K562 (cell line): ENCODE data around the gene RBM19. TPM values are rescaled to one million over a fixed set of nuclear protein-coding genes. Genes with fewer than 3 reads are reported as not detected.

Experiments
- NR1H2 ChIP-seq: sonication (generic); formaldehyde crosslinking; IDR thresholded peaks from 2 replicates; pipeline ENCODE4 v1.4.0; 2020; ENCODE audit warnings: mild to moderate bottlenecking, missing genetic modification reagents
- NR3C1 ChIP-seq: sonication (generic); formaldehyde crosslinking; IDR thresholded peaks from 2 replicates; pipeline ENCODE4 v1.8.1; 2022; ENCODE audit warnings: missing genetic modification reagents
- PML ChIP-seq: IDR thresholded peaks from 2 replicates; pipeline ENCODE4 v1.6.1; 2012; ENCODE audit warnings: low read length, inconsistent platforms
- POLR2AphosphoS2 ChIP-seq: IDR thresholded peaks from 2 replicates; pipeline ENCODE4 v1.6.1; 2012; ENCODE audit warnings: low read length, improper control_type of control experiment
- TAL1 ChIP-seq: fragments of 450-650 bp; IDR thresholded peaks from 2 replicates; pipeline ENCODE4 v1.6.1; 2016; ENCODE audit warnings: mild to moderate bottlenecking
- TRIM28 ChIP-seq: fragments of 450-650 bp; IDR thresholded peaks from 2 replicates; pipeline ENCODE4 v1.6.1; 2017
- ZFP36 ChIP-seq: fragments of 150-350 bp; IDR thresholded peaks from 2 replicates; pipeline ENCODE4 v1.6.1; 2018; ENCODE audit warnings: low read length, low read depth; ENCODE audit not compliant: partially characterized antibody
- ZNF184 ChIP-seq: sonication (generic); formaldehyde crosslinking; IDR thresholded peaks from 2 replicates; pipeline ENCODE4 v1.5.0; 2020; ENCODE audit warnings: missing genetic modification reagents
- polyA plus RNA-seq, 8 experiments: library from polyadenylated mRNA; depleted of rRNA in 4 of 8; stranded (reverse) in 5 of 8; unstranded in 3 of 8; fragments of >200 nt; fragmentation: Nextera tagmentation in 2 of 8; fragmentation: Illumina TruSeq in 1 of 8; extraction: Ambion mirVana in 2 of 8; extraction: Trizol in 1 of 8; gene quantifications; 2 replicates each; pipeline versions ENCODE4 v1.2.1 to v1.2.3, GENCODE V29; 2011 to 2014; ENCODE audit warnings: inconsistent platforms in 1 of 8, missing spikeins in 1 of 8
- total RNA-seq, 7 experiments: library from RNA; depleted of rRNA in 6 of 7; stranded (reverse); fragments of >200 nt in 6 of 7; fragmentation: Illumina TruSeq in 2 of 7; extraction: Trizol in 2 of 7; gene quantifications; 2 replicates each; pipeline versions ENCODE4 v1.2.1 to v1.2.3, GENCODE V29; 2011 to 2021; ENCODE audit warnings: low replicate concordance in 1 of 7
- TF ChIP-seq, protein P1 (sequence below): fragments of 250-450 bp; sonication (Bioruptor Pico); IDR thresholded peaks from 2 replicates; pipeline ENCODE4 v1.5.1; 2021; ENCODE audit warnings: mild to moderate bottlenecking
- TF ChIP-seq, protein P2 (sequence below): fragments of 450-650 bp; IDR thresholded peaks from 2 replicates; pipeline ENCODE4 v1.6.1; 2018; ENCODE audit not compliant: partially characterized antibody
- TF ChIP-seq, protein P3 (sequence below): fragments of 250-450 bp; sonication (Bioruptor Pico); IDR thresholded peaks from 2 replicates; pipeline ENCODE4 v1.5.0; 2021
- TF ChIP-seq, protein P4 (sequence below): fragments of 450-650 bp; IDR thresholded peaks from one replicate; pipeline ENCODE4 v1.6.1; 2018; ENCODE audit warnings: mild to moderate bottlenecking, moderate library complexity; ENCODE audit not compliant: partially characterized antibody
- TF ChIP-seq, protein P5 (sequence below): sonication (generic); formaldehyde crosslinking; IDR thresholded peaks from 2 replicates; pipeline ENCODE4 v1.8.0; 2022; ENCODE audit warnings: missing genetic modification reagents, mild to moderate bottlenecking, moderate library complexity, borderline replicate concordance
- TF ChIP-seq, protein P6 (sequence below): fragments of 450-650 bp; IDR thresholded peaks from 2 replicates; pipeline ENCODE4 v1.6.1; 2016; ENCODE audit warnings: mild to moderate bottlenecking
- TF ChIP-seq, protein P7 (sequence below): fragments of 450-650 bp; formaldehyde crosslinking; IDR thresholded peaks from 2 replicates; pipeline ENCODE4 v1.4.0; 2020; ENCODE audit warnings: mild to moderate bottlenecking

Gene RBM19
- total and polyA plus RNA-seq, 9 of the 15 experiments (the other 6 are each of a cell fraction or from before 2014, with no cell fraction given), result 16.0 to 58.4 (median 37.9) TPM

DNA sequence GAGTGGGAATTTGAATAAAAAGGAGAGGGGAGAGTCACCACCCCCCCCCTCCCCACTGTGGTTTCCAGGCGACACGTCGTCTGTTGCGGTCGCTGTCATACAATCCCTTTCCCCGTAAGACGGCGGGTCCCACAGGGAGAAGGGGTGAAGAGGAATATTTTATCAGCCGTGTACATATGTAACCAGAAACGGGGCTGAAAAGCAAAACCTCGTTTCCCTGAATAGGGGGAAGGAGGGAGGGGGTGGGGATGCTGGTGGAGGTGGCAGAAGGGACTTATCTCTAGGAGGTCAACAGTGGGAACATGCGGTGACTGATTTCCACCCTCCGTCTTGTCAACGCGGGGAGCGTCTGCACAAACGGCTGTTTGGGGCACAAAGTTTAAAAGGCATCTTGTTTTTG, 171.4 kb downstream of the RBM19 start (continued):
- TF ChIP-seq, protein P1, sequence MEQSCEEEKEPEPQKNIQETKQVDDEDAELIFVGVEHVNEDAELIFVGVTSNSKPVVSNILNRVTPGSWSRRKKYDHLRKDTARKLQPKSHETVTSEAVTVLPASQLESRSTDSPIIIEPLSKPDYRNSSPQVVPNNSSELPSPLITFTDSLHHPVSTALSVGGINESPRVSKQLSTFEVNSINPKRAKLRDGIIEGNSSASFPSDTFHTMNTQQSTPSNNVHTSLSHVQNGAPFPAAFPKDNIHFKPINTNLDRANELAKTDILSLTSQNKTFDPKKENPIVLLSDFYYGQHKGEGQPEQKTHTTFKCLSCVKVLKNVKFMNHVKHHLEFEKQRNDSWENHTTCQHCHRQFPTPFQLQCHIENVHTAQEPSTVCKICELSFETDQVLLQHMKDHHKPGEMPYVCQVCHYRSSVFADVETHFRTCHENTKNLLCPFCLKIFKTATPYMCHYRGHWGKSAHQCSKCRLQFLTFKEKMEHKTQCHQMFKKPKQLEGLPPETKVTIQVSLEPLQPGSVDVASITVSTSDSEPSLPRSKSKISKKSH, result no peak
- TF ChIP-seq, protein P2, sequence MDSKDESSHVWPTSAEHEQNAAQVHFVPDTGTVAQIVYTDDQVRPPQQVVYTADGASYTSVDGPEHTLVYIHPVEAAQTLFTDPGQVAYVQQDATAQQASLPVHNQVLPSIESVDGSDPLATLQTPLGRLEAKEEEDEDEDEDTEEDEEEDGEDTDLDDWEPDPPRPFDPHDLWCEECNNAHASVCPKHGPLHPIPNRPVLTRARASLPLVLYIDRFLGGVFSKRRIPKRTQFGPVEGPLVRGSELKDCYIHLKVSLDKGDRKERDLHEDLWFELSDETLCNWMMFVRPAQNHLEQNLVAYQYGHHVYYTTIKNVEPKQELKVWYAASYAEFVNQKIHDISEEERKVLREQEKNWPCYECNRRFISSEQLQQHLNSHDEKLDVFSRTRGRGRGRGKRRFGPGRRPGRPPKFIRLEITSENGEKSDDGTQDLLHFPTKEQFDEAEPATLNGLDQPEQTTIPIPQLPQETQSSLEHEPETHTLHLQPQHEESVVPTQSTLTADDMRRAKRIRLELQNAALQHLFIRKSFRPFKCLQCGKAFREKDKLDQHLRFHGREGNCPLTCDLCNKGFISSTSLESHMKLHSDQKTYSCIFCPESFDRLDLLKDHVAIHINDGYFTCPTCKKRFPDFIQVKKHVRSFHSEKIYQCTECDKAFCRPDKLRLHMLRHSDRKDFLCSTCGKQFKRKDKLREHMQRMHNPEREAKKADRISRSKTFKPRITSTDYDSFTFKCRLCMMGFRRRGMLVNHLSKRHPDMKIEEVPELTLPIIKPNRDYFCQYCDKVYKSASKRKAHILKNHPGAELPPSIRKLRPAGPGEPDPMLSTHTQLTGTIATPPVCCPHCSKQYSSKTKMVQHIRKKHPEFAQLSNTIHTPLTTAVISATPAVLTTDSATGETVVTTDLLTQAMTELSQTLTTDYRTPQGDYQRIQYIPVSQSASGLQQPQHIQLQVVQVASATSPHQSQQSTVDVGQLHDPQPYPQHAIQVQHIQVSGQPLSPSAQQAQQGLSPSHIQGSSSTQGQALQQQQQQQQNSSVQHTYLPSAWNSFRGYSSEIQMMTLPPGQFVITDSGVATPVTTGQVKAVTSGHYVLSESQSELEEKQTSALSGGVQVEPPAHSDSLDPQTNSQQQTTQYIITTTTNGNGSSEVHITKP, result peak; percentile 49
- TF ChIP-seq ZFP36, result no peak
- TF ChIP-seq, protein P3, sequence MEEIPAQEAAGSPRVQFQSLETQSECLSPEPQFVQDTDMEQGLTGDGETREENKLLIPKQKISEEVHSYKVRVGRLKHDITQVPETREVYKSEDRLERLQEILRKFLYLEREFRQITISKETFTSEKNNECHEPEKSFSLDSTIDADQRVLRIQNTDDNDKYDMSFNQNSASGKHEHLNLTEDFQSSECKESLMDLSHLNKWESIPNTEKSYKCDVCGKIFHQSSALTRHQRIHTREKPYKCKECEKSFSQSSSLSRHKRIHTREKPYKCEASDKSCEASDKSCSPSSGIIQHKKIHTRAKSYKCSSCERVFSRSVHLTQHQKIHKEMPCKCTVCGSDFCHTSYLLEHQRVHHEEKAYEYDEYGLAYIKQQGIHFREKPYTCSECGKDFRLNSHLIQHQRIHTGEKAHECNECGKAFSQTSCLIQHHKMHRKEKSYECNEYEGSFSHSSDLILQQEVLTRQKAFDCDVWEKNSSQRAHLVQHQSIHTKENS, result no peak
- no peak for TF ChIP-seq TRIM28
- no peak for TF ChIP-seq NR3C1
- TF ChIP-seq ZNF184, result no peak
- TF ChIP-seq POLR2AphosphoS2, result no peak
- TF ChIP-seq, protein P4, sequence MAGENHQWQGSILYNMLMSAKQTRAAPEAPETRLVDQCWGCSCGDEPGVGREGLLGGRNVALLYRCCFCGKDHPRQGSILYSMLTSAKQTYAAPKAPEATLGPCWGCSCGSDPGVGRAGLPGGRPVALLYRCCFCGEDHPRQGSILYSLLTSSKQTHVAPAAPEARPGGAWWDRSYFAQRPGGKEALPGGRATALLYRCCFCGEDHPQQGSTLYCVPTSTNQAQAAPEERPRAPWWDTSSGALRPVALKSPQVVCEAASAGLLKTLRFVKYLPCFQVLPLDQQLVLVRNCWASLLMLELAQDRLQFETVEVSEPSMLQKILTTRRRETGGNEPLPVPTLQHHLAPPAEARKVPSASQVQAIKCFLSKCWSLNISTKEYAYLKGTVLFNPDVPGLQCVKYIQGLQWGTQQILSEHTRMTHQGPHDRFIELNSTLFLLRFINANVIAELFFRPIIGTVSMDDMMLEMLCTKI, result no peak
- no peak for TF ChIP-seq PML
- TF ChIP-seq TAL1, result peak; percentile 66
- TF ChIP-seq, protein P5, sequence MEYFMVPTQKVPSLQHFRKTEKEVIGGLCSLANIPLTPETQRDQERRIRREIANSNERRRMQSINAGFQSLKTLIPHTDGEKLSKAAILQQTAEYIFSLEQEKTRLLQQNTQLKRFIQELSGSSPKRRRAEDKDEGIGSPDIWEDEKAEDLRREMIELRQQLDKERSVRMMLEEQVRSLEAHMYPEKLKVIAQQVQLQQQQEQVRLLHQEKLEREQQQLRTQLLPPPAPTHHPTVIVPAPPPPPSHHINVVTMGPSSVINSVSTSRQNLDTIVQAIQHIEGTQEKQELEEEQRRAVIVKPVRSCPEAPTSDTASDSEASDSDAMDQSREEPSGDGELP (CRISPR knock-in tag), result 0 out of 2 replicates have a peak, but pooled peaks have one; percentile 24
- TF ChIP-seq, protein P6, sequence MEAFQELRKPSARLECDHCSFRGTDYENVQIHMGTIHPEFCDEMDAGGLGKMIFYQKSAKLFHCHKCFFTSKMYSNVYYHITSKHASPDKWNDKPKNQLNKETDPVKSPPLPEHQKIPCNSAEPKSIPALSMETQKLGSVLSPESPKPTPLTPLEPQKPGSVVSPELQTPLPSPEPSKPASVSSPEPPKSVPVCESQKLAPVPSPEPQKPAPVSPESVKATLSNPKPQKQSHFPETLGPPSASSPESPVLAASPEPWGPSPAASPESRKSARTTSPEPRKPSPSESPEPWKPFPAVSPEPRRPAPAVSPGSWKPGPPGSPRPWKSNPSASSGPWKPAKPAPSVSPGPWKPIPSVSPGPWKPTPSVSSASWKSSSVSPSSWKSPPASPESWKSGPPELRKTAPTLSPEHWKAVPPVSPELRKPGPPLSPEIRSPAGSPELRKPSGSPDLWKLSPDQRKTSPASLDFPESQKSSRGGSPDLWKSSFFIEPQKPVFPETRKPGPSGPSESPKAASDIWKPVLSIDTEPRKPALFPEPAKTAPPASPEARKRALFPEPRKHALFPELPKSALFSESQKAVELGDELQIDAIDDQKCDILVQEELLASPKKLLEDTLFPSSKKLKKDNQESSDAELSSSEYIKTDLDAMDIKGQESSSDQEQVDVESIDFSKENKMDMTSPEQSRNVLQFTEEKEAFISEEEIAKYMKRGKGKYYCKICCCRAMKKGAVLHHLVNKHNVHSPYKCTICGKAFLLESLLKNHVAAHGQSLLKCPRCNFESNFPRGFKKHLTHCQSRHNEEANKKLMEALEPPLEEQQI, result no peak
- TF ChIP-seq, protein P7, sequence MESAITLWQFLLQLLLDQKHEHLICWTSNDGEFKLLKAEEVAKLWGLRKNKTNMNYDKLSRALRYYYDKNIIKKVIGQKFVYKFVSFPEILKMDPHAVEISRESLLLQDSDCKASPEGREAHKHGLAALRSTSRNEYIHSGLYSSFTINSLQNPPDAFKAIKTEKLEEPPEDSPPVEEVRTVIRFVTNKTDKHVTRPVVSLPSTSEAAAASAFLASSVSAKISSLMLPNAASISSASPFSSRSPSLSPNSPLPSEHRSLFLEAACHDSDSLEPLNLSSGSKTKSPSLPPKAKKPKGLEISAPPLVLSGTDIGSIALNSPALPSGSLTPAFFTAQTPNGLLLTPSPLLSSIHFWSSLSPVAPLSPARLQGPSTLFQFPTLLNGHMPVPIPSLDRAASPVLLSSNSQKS (CRISPR knock-in tag), result no peak
- TF ChIP-seq NR1H2 (CRISPR knock-in tag), result no peak
